Body of pancreas (tissue), 4 donors: Measurements from ENCODE around the gene MAST4.

Experiments used
- CTCF ChIP-seq, 7 experiments: fragments of 450-650 bp in 4 of 7; fragments of 200-600 bp in 3 of 7; sonication (generic) in 3 of 7; IDR thresholded peaks; one replicate each; pipeline ENCODE4 v1.5.1; 2016 to 2019; ENCODE audit warnings: antibody characterized with exemption in 7 of 7
- POLR2A ChIP-seq, 3 donors: fragments of 450-650 bp; IDR thresholded peaks; one replicate each; pipeline ENCODE4 v1.6.1; 2016; ENCODE audit warnings: antibody characterized with exemption in 3 of 3, mild to moderate bottlenecking in 2 of 3

- no peak for TF ChIP-seq CTCF (IDR thresholded peaks at IDR 0.05)
- TF ChIP-seq POLR2A (IDR thresholded peaks at IDR 0.05): no peak
These were observed 206.7 kb downstream of the MAST4 start for GRCh38 chr5:66802941-66803340.
